22Rv1 (cell line): Measurements from ENCODE around the gene IL23R.

Source experiments
- H3K27ac ChIP-seq: fragments of 450-650 bp; 2 replicates; pipeline ENCODE4 v1.5.1; 2017
- CTCF ChIP-seq: fragments of 450-650 bp; IDR thresholded peaks from 2 replicates; pipeline ENCODE4 v1.5.1; 2017; ENCODE audit warnings: mild to moderate bottlenecking
- ZFX ChIP-seq: fragments of 450-650 bp; IDR thresholded peaks from 2 replicates; pipeline ENCODE4 v1.6.1; 2017; ENCODE audit warnings: antibody characterized with exemption, borderline replicate concordance

IL23R gene

DNA sequence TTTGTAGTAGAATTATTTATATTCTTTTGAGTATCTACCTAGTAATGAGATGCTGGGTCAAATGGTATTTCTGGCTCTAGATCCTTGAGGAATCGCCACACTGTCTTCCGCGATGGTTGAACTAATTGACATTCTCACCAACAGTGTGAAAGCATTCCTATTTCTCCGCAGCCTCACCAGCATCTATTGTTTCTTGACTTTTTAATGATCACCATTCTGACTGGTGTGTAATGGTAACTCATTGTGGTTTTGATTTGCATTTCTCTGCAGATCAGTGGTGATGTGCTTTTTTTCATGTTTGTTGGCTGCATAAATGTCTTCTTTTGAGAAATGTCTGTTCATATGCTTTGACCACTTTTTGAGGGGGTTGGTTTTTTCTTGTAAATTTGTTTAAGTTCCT, 15.3 kb upstream of the IL23R start:
- TF ChIP-seq ZFX (no peak), CTCF (no peak)
- H3K27ac ChIP-seq = no peak overlapping the region

DNA sequence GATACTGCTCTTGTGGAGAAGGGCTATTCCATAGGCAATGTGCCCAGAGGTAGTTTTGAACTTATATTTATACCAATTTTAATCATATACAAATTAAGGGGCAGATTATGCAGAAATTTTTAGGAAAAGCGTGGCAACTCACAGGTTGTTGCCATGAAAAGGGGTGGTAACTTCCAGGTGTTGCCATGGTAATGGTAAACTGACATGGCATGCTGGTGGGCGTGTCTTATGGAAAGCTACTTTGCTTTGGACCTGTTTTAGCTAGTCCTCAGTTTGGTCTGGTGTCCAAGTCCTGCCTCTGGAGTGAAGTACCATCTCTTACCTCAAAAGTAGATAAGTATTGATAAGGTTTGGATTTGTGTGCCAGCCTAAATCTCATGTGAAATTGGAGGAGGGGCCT, 7.9 kb upstream of the IL23R start:
- TF ChIP-seq CTCF (no peak), ZFX (no peak)
- H3K27ac ChIP-seq = no peak overlapping the region

GRCh38 chr1:67159233-67159632, 7.0 kb upstream of the IL23R start:
- H3K27ac ChIP-seq = no peak overlapping the region
- TF ChIP-seq ZFX (no peak), CTCF (no peak)

GRCh38 chr1:67162954-67163353, 3.3 kb upstream of the IL23R start:
- no peak overlapping the region for H3K27ac ChIP-seq
- TF ChIP-seq CTCF (no peak), ZFX (no peak)

- no peak overlapping the region for H3K27ac ChIP-seq
- no peak for TF ChIP-seq CTCF
- no peak for TF ChIP-seq ZFX
These were observed 699 bp upstream of the IL23R start for GRCh38 chr1:67165468-67166041.

DNA sequence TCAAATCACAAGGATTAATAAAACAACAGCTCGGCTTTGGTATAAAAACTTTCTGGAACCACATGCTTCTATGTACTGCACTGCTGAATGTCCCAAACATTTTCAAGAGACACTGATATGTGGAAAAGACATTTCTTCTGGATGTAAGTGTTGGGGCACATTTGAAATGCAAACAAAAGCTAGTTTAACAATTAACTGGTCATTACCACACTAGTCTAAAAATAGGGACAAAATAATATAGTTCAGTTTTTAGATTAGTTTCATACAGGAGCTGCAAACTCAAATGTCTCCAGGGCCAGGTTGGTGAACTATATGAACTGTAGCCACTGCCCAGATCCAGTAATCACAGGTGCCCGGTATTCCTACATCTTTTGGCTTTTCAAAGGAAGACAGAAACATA, 3.2 kb downstream of the IL23R start:
- no peak overlapping the region for H3K27ac ChIP-seq
- TF ChIP-seq CTCF (no peak), ZFX (no peak)

DNA sequence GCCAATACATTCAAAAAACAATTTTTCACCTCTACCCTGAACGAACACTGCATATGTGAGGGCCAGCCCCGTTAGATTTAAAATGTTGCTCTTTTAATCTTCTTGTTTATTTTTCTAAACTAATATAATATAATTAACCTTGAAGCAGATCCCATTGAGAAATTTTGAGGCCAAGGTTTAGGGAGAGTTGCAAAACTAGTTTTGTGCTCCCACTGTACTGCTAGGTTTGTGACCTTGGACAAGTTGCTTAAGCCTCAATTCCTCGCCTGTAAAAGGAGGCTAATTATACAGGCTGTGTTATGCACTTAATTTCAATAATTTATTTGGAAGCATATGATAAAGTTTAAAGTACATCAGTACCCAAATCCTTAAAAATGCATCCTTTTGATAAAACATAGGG, 3.7 kb downstream of the IL23R start:
- no peak overlapping the region for H3K27ac ChIP-seq

More for the DNA sequence above, 3.7 kb downstream of the IL23R start:
- no peak for TF ChIP-seq ZFX
- TF ChIP-seq CTCF = no peak
